Renal pelvis (tissue), 4 donors: Measurements from ENCODE around the gene HOXA7. TPM values are rescaled to one million over a fixed set of nuclear protein-coding genes. Genes with fewer than 3 reads are reported as not detected.

Experiments used
- DNase-seq: peaks from one replicate; pipeline ENCODE4 v3.0.0-alpha.2; 2013
- polyA plus RNA-seq, 3 donors: library from polyadenylated mRNA; unstranded; fragments of 120-200 nt; gene quantifications; one replicate each; pipeline ENCODE4 v1.2.1, GENCODE V29; 2013; ENCODE audit not compliant: insufficient read length in 3 of 3

Gene HOXA7
- polyA plus RNA-seq, 3 donors, result 28.1 to 31.7 (median 28.6) TPM

DNA sequence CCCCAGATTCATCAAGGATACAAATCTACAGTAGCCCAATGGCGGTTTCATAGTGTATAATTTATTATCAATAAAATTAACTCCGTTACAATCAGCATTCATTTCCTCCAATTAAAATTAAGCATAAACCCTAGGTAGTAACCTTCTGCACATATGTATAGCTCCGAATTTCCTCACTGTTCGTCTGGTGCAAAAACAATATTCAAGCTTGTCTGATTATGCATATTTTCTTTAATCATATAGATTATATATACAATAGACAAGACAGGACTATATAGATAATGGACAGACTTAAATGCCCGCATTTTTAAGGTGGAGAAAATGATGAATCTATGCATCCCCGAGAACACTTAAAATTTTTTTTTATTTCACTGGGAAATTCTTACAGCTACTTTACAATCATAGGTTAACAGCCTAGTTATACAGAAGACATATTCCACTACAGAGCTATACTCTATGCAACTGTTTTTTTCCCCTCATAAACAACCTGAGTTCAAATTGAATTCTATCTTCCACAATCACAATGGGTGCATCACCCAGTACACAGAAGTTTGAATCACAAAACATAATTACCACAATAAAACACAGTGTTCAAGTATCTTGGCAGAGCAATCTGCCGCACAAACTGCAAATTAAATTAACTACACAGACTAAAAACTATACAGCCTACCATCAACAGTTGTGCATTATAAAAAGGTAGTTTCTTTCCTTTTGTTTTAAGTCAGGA, 6.2 kb upstream of the HOXA7 start:
- DNase-seq, result no peak

DNA sequence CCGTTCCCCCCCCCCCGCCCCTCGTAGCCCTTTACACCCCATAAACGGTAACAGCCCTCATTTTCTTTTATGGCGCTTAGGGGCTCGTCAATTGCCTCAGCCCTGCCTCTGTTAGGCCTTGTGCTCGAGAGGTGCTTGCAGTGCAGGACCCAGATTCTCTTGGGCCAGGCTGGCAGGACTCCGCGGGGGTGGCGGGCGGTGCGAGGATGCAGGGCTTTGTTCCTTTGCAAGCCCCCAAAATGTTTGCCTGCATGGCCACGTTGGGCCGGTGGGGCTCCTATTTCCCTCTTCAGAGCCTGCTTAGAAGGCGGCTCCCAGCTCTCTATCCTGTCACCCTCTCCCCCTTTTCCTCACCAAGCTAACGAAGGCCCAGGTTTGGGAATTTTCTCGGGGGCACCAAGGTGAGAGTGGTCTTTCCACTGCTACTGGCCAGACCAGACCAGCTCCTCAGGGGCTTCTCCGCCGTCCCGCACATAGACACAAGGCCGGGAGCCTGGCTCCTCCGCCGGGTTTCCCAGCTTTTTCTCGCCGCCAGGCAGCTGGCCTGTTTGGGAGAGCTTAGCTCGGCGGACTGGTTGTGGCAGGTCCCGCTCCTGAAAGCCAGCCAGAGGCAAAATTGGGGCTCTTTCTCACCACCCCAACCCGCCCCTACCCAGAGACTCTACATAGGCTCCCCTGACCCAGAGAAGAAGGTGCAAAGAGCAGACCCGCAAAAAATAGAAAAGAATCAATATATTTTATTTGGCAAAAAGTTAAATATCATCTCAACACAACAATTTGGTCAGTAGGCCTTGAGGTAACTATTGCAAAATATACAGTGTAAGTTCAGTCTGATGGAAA, 5.5 kb upstream of the HOXA7 start:
- DNase-seq, result no peak

DNA sequence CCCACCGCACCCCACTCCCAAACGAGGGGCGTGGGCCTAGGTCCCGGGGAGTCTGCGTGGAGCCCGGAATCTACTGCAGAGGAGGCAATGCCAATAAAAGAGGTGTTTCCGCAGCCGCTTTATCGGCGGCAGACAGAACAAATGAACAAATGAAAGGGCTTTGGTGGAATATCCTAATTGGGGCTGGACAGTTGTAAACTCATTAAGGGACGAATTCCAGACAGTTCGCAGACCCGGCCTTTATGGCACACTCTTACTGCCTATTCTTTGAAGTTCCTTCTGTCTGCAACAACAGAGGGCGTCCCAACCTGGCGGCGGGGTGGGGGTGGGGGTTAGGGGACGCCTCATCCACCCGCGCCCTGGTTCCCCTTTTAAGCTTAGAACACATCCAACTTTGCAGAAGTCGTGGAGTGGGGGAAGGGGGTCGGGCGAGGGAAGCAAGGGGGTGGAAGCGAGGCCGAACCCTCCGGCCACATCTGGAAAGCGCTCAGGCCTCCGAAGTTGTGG, 4.8 kb upstream of the HOXA7 start:
- DNase-seq, result no peak

DNA sequence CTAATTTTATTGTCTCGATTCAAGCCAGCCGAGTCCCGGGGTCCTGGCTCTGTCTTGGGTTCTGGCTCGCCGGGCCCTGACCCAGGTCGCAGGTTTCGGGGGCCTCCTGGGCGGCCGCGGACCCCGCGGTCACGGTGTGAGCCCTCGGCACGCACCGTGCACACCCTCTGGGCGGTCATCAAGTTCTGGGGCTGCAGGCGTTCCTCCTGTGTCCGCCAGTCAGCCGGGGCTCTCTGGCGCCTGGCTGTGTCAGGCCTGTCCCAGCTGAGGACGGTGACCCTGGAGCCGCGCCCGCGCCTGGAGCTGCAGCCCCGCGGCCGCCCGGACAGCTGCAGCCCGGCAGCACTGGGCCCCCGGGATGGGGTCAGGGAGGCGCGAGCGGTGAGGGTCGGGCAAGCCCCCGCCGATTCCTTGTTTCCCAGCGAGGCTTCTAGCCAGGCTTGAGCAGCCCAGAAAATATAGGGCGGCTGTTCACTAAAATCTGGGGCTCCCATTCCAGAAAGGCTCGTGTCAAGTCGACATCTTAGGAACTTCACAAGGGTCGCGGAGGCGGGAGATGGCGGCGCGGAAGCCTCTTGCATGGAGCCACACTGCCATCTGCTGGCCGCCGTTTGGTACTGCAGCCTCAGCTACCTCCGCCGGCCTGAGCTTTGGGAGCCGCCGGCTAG, 4.2 kb upstream of the HOXA7 start:
- peak; percentile 94 for DNase-seq

DNA sequence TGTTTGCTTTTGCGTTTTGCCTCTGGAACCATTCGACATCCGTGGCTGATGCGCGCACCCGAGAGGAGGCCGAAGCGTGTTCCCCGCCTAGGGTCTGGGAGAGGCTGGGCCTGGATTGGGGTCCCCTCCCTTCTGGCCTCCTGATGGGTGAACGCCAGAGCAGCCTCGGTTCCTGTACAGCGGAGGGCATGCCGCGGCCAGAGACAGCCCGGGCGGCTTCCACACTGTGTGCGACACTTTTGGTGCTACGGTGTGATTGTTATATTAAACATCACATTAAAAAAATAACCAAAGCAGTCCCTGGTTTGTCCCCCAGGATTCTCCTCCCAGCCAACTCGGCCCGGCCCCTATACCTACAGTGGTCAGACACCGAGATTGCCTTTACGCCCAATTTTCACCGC, 3.7 kb upstream of the HOXA7 start:
- no peak for DNase-seq

DNA sequence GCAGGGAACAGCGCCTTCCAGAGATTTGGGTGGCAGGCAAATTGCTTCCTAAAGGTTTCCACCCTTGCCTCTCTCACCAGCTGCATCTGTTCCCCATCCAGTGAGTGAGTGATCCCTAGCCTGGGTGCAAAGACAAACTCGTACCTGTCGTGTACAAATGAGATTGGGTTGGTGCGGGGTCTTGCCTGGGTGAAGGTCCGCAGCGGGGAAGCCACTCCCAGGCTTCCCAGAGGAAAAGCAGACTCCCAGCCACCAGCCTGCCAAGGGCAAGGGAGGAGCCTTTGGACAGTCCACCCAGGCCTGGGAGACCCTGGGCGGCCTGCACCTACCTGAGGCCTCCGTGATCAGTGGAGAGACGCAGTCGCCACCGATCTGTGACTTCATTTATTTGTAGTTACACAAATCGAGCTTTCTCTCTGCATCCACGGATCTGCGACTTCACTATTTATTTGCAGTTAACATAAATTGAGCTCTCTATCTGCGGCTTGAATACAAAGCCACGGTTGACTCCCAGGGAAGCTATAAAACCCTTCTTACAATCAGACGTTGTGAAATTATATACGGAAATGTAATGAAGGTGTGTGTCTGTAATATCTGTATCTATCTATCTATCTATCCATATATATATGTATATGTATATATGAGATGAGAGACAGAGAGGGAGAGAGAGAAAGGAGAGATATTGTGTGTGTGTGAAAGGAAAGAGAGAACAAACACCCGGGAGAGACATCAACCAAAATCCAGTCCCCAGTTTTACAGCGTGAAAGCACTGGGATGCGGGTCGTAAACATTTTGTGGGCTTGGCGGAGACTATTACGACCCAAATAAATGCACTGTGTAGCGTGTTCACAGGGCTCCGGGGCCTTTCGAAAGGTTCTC, 3.0 kb upstream of the HOXA7 start:
- DNase-seq, result no peak

DNA sequence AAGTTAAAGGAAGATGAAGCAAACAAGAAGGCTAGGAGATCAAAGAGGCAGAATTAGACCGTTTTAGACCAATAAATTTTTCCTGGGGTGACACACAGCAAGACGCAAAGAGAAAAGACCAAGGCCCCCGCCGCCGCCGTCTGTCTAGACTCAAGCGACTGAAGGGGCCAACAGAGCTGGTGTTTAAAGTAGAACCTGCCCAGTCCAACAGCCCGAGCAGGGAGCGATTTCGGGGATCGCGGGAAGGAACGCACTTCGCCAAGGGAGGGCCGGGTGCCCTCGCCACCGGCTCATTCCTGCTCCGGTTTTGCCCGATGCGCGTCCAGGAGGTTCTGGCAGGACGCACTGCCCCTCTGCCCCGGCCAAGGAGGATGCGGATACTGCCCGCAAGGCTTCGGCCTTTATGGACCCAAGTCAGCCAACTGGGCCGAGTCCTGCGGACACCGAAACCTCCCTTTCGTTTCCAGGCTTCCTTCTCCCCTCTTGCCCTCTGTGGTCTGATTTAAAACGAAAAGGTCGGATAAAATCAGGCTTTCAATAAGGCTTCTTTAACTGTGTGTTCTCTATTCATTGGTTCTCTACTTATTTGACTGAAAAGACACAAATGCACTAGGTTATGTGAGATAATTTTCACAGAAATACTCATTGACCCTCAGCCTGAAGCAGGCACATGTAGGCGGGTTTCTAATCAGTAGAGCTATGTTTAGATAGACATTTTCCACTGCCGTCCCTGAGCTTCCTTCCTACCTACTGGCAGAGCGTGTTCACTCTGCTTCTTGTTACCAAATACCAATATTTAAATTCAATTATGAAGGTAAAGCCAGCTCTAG, 2.2 kb upstream of the HOXA7 start:
- DNase-seq, result no peak

DNA sequence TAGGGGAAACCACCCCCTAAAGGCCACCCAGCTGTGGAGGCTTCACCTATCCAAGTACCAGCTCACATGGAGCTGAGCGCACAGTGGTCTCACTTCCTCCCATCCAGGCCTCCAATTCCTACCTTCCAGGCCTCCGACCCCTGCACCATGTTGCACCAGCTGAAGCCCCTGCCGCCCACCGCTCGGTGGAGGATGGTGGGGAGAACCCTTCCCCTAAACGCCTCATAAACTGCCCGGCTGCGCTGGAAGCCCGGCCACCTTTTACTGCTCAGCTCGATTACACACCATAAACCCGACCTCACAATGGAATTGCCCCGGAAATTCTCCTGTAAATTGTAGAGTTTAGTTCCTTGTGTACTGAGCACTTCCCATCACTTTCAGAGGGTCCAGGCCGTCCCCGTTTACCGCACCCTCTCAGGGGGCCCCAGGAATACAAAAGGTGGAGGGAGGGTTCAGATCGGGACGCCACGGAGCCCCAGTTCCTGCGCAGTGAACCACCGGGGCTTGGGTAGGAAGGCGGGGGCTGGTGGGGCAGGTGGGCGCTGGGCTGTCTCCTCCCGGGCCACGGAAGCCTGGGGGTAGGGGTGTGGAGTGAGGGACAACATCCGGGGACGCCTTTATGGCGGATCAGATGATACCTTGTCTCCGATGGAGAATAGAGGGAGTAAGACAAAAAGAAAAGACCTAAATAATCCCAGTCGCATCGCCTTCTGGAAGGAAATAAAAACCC, 1.4 kb upstream of the HOXA7 start:
- DNase-seq, result no peak

DNA sequence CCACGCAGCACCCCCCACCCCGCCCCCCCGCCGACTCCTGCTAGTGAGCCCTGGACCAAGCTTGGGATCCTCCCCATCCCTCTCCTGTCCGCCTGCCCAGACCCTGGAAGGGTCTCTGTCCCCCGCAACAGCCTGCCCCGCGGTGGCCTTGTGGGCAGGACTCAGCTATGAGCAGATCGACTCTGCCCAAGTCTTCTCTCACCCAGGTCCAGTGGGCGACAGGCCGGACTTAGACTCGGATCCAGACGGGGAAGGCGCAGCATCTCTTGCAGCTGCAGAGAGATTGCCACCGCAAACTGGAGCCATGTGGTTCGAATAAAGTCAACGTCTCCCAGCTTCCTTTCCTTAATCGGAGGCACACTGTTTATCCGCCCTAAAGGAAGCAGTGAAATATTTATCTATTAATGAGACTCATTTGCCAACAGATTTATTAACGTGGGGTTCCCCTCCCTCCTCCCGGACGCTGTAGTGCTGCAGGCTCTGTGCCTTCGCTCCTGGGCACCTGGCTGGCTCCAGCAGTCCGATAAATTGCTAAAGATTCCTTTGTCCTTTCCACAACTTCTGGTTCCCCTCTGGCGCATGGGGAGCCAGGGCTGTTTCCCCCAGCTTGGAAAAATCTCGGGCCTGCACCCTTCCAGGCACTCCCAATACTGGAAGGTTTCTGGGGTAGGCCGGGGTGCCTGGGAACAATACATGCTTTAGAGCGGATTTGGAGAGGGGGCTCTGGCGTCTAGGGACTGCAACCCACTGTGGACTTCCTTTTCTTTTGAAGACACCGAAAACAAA, 634 bp upstream of the HOXA7 start:
- DNase-seq, result no peak

DNA sequence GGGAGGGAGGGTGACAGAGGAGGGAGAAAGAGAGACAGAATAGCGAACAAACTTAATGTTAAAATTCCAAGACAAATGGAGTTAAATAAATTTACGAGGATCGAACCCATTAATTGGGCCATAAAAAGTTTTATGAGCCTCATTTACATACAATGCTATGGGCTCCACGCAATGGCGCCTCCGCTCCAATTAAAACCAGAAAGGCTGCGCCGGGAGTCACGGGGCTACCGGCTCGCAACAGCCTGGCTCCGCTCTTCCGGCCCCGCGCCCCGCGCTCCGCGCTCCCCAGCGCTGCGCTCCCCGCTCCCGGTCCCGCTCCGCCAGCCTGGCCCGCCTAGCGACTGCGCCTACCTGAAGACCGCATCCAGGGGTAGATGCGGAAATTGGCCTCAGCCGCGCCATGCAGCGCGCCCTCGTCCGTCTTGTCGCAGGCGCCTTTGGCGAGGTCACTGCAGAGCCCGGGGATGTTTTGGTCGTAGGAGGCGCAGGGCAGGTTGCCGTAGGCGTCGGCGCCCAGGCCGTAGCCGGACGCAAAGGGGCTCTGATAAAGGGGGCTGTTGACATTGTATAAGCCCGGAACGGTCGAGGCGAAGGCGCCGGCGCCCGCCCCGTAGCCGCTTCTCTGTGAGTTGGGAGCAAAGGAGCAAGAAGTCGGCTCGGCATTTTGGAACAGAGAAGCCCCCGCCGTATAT, 513 bp downstream of the HOXA7 start:
- DNase-seq, result no peak

DNA sequence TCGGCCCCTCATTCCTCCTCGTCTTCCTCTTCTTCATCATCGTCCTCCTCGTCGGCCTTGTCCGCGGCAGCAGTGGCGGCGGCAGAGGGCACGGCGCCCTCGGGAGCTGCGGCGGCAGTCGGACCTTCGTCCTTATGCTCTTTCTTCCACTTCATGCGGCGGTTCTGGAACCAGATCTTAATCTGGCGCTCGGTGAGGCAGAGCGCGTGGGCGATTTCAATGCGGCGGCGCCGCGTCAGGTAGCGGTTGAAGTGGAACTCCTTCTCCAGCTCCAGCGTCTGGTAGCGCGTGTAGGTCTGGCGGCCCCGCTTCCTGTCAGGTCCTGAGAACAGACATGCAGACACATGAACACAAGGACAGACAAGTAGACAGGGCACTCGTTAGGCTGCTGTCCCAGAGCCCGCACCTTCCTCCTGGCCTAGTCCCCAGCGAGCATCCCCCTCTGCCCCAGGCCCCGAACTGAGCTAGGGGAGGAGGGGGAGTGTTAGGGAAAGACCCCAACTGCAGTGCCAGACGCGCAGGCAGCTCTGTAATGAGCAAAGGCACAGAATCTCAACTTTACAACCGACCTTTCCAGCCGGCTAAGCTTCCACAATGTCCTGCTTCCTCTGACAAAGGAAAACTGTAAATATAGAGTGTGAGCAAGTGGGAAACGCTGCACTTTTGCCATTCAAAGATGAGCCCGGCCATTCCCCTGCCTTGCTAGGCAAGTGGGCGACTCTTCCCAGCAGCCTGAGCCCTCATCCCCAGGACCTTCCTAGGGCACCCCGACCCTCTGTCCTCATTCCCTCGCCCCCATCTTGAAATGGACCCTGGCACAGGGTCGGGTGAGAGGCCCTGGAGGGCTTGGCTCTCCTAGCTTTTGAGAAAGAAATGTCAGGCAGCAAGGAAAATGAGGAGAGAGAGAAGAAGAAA, 1.3 kb downstream of the HOXA7 start:
- DNase-seq, result no peak

DNA sequence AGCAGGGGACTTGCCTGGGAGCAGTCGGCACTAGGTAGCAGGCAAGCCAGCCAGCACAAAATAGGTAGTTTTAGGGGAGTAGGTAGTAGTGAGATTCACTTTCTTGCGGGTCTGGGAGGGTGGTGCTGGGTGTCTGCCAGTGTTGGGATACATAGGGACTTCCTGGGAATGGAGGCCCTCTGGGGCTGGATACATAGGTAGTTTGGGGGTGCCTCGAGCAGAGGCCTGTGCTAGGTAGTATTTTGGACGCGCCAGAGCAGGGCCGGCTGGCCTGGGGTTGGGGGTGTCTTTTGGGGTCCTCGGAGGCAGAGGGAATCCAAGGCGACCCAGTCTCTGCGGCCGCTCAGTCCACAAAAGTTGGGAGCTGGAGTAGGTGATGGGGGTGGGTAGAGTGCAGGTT, 2.1 kb downstream of the HOXA7 start:
- no peak for DNase-seq

DNA sequence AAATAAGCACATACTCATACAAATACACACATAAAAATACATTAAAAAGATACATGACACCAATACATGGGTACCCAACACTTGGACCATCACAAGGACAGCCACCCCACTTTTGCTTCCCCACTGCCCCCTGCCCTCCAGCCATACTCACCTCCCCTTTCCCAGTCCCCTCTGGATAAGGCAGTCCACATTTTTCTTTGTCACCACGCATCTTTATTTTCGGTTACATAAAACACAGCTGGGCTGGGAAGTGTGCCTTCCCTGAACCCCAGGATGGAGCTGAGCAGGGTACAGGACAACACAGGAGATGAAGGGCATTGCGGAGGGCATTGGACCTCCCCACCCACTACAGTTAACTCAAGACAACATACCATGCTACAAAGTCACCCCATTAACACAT, 2.9 kb downstream of the HOXA7 start:
- DNase-seq, result no peak

DNA sequence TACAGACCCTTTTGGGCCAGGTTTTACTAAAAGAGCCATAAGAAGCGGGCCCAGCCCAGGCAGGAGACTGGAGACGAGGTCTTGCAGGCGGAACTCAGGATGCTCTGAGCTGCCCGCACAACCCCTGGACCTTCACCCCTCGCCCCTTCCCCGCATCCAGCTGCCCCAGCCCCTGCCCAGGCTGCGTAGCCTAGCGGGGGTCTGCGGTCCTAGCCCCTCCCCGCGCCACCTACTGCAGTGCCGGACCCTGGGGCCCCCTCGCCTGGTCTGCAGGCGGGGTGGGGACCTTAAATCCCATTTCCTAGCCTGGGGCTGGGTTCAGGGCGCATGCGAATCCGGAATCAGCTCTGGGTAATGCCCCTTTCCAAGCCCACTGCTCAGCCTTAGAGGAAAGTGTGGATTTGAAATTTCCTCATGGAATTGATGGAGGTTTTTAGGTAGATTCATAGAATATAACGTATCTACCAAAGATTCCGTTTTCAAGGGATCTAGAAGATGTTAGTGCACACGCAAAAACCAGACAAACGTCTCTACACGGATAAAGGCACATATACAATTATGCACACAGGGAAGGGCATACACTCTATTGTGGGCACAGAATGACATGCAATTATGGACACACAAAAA, 3.5 kb downstream of the HOXA7 start:
- no peak for DNase-seq

DNA sequence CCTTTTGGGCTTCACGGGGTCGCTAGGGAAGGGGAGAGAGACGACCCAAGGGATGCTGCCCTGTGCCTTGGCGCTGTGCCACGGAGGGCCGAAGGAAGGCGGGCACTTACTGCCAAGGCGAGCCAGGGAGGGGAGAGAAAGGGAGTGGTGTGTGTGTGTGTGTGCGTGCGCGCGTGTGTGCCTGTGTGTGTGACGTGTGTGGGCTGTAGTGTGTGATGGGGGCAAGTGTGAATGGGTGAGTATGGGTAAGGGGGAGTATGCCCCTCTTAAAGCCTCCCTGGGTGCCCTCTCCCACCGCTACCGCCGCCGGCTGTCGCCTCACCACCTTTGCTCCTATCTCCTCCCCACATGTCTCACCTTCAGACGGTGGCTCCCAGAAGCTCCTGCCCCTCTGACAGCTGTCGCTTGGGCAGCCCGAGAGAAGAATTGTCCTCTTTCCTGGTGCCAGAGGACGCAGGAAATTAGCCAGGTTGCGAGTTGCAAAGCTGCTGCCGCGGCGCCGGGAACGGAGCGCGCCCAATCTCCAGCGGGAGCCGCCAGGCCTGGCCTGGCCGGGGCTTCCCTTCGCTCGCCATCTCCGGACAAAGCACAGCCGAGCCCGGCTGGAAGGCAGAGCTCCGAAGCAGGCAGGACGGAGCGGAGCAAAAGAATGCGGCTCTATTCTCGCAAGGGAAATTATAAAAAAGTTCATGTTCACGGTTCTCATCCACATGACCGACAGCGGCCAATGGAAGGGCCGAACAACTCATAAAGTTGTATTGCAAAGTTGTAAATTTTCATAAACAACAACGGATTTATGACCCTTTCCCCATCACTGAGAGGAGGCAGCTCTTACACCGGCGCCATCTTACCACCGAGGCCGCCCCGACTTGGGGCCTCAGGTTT, 4.3 kb downstream of the HOXA7 start, which contains the start of gene HOXA3:
TSS of gene HOXA3 (minus strand) at position 653 of the 885 bp plus-strand sequence. CDS start 41,943 bp downstream, outside the sequence.
- peak; percentile 95 for DNase-seq
